ENCODE results near the gene ZDHHC11.

ZDHHC11 gene

DNA sequence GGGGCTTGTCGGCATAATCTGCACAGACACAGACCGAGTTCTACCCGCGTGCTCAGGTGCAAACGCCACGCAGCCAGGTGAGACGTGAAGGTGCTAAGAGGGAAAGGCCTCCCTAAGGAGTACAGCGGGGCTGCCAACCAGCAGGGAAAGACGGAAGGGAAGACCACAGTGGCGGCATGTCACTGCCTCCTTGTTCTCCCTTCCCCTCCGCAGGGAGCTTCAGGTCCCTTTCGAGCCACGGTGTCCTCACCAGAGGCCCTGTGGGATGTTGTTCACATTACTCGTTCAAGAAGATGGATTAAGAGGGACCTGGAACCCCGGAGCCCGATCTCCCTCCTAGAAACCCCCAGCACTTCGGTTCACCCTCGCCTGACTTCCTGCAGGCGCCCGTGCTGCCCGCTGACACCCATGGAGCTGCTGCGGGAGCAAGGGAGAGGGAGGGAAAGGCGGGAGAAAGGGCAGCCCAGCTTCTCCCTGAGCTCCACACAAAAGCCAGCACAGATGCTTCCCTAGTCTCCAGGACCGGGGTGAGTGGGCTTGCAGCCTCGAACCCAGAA, 41.1 kb upstream of the ZDHHC11 start:
- Histone ChIP-seq H3K27ac (ENCODE audit: low read length) (peak overlapping the region; percentile 48), H3K9ac (ENCODE audit: low read length) (peak overlapping the region; percentile 93), H3K27me3 (ENCODE audit: low read depth, low read length) (no peaks in the 10 kb centered on the region), H3K4me1 (ENCODE audit: low read length) (peaks cover 13% of the 10 kb centered on the region), H3K79me2 (ENCODE audit: low read length) (peaks cover 84% of the 10 kb centered on the region), H2AFZ (ENCODE audit: low read depth, low read length) (no peak overlapping the region; the same call in 1 of the 2 replicates), H3K4me2 (ENCODE audit: low read length) (peak overlapping the region; percentile 90), H3K4me3 (ENCODE audit: low read length) (peak overlapping the region; percentile 99), H3K9me3 (ENCODE audit: insufficient read depth, low read length) (no peaks in the 10 kb centered on the region), H3K36me3 (replicated peaks; ENCODE audit: low read depth, low read length) (peaks cover 50% of the 10 kb centered on the region), H4K20me1 (ENCODE audit: insufficient read depth, low read length) (no peaks in the 10 kb centered on the region)
- TF ChIP-seq EZH2phosphoT487 (IDR thresholded peaks at IDR 0.05; ENCODE audit: low read depth), result no peak
- TF ChIP-seq, protein P1, sequence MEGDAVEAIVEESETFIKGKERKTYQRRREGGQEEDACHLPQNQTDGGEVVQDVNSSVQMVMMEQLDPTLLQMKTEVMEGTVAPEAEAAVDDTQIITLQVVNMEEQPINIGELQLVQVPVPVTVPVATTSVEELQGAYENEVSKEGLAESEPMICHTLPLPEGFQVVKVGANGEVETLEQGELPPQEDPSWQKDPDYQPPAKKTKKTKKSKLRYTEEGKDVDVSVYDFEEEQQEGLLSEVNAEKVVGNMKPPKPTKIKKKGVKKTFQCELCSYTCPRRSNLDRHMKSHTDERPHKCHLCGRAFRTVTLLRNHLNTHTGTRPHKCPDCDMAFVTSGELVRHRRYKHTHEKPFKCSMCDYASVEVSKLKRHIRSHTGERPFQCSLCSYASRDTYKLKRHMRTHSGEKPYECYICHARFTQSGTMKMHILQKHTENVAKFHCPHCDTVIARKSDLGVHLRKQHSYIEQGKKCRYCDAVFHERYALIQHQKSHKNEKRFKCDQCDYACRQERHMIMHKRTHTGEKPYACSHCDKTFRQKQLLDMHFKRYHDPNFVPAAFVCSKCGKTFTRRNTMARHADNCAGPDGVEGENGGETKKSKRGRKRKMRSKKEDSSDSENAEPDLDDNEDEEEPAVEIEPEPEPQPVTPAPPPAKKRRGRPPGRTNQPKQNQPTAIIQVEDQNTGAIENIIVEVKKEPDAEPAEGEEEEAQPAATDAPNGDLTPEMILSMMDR (IDR thresholded peaks at IDR 0.05; ENCODE audit: low read depth, low read length), result no peak

DNA sequence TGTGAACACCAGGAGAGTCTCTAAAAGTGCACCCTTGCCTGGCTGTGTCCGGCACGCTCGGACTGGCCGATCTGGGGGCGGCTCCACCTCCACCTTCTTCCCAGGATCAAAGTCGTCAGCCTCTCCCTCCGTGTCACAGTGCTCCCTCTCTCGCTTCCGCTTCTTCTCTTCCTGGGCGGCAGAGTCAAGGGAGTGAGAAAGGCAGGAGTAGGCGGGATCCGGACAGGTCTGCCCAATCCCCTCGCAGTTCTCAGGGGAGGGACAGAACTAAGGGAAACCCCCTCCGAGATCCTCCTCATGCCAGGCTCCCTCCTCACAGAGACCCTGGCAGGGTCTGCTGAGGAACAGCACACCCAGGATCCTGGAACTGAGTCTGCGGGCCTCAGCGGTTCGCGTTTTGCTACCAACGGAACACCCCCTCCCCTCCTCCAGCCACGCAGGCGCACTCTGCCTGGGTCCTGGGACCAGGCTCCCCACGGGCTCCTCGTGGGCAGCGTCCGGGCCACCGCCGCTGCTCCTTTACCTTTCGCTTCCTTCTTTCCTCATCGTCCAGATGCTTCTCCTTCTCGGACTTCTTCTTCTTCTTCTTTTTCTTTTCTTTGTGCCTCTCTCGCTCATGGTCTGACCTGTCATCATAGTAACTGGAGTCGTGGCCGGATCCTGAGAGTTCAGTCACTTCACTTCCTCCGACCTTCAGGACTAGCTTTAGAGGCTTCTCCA, 40.5 kb upstream of the ZDHHC11 start:
- H4K20me1 ChIP-seq (ENCODE audit: insufficient read depth, low read length), result no peaks in the 10 kb centered on the region
- TF ChIP-seq EZH2phosphoT487 (IDR thresholded peaks at IDR 0.05; ENCODE audit: low read depth), result no peak
- TF ChIP-seq, protein P1 (IDR thresholded peaks at IDR 0.05; ENCODE audit: low read depth, low read length), result no peak
- H3K9ac ChIP-seq (ENCODE audit: low read length), result peak overlapping the region; percentile 93
- H3K36me3 ChIP-seq (replicated peaks; ENCODE audit: low read depth, low read length), result peaks cover 53% of the 10 kb centered on the region
- H3K79me2 ChIP-seq (ENCODE audit: low read length), result peaks cover 77% of the 10 kb centered on the region
- H3K9me3 ChIP-seq (ENCODE audit: insufficient read depth, low read length), result no peaks in the 10 kb centered on the region
- H3K4me1 ChIP-seq (ENCODE audit: low read length), result peaks cover 13% of the 10 kb centered on the region
- H3K4me3 ChIP-seq (ENCODE audit: low read length), result peak overlapping the region; percentile 99
- H3K27ac ChIP-seq (ENCODE audit: low read length), result peak overlapping the region; percentile 48; the same call in 1 of the 2 replicates
- H3K27me3 ChIP-seq (ENCODE audit: low read depth, low read length), result no peaks in the 10 kb centered on the region
- no peak overlapping the region for H2AFZ ChIP-seq (ENCODE audit: low read depth, low read length)
- peak overlapping the region; percentile 90 for H3K4me2 ChIP-seq (ENCODE audit: low read length)

DNA sequence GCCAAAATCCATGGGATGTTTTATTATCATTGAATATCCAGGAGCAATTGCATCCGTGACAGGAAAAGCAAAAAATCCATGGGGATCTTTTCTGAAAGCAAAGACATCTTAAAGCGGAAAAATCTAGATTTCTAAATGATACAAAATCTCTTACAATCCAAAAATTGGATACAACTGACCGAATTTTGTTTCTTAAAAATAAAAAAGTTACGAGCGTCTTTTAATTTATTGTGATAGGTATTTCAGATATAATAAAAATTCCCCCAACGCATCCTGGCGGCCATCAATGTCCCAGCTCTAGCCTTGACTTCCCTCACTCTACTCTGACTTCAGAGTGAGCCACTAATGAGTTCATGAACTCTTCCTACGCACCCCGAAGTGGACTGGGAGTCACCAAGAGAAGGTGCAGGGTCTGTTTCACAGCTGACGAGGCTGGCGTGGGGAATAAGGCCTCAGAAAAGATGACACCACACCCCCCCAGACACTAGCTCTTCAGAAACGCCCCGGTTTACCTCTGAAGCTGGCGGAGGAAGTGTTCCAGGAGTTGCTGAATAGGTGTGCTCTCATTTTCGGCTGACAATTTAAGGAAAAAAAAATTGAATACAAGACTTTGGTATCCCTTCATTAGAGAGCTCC, 38.4 kb upstream of the ZDHHC11 start:
- Histone ChIP-seq H4K20me1 (ENCODE audit: insufficient read depth, low read length) (no peaks in the 10 kb centered on the region), H3K9me3 (ENCODE audit: insufficient read depth, low read length) (no peaks in the 10 kb centered on the region), H2AFZ (ENCODE audit: low read depth, low read length) (no peak overlapping the region), H3K79me2 (ENCODE audit: low read length) (peaks cover 80% of the 10 kb centered on the region), H3K4me1 (ENCODE audit: low read length) (peaks cover 13% of the 10 kb centered on the region), H3K36me3 (replicated peaks; ENCODE audit: low read depth, low read length) (peaks cover 54% of the 10 kb centered on the region), H3K27ac (ENCODE audit: low read length) (no peak overlapping the region), H3K4me3 (ENCODE audit: low read length) (no peak overlapping the region), H3K9ac (ENCODE audit: low read length) (no peak overlapping the region), H3K4me2 (ENCODE audit: low read length) (no peak overlapping the region), H3K27me3 (ENCODE audit: low read depth, low read length) (no peaks in the 10 kb centered on the region)
- TF ChIP-seq EZH2phosphoT487 (IDR thresholded peaks at IDR 0.05; ENCODE audit: low read depth), result no peak
- TF ChIP-seq, protein P1 (IDR thresholded peaks at IDR 0.05; ENCODE audit: low read depth, low read length), result no peak

DNA sequence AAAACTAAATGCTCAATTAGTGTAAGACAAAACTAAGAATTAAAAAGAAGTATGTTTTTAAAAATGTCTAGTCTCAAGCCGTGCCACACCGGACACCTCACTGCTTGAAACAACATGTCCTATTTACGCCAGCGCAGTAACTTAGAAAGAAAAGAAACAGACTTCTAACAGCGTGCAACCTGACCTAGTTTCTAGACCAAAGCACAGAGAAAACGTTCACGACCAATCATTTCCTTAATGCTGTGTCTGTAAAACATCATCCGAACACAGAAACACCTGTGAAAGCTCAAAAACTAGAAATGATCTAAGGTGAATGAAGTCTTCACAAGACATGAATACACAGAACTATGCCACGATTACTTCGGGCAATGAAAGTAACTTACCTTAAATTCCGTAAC, 37.9 kb upstream of the ZDHHC11 start:
- H2AFZ ChIP-seq (ENCODE audit: low read depth, low read length), result no peak overlapping the region
- no peaks in the 10 kb centered on the region for H4K20me1 ChIP-seq (ENCODE audit: insufficient read depth, low read length)
- no peaks in the 10 kb centered on the region for H3K27me3 ChIP-seq (ENCODE audit: low read depth, low read length)
- H3K4me3 ChIP-seq (ENCODE audit: low read length), result no peak overlapping the region
- no peak overlapping the region for H3K9ac ChIP-seq (ENCODE audit: low read length)
- no peak overlapping the region for H3K27ac ChIP-seq (ENCODE audit: low read length)
- no peaks in the 10 kb centered on the region for H3K9me3 ChIP-seq (ENCODE audit: insufficient read depth, low read length)
- peaks cover 8% of the 10 kb centered on the region for H3K4me1 ChIP-seq (ENCODE audit: low read length)
- peaks cover 80% of the 10 kb centered on the region for H3K79me2 ChIP-seq (ENCODE audit: low read length)
- no peak overlapping the region for H3K4me2 ChIP-seq (ENCODE audit: low read length)
- TF ChIP-seq, protein P1 (IDR thresholded peaks at IDR 0.05; ENCODE audit: low read depth, low read length), result no peak
- no peak for TF ChIP-seq EZH2phosphoT487 (IDR thresholded peaks at IDR 0.05; ENCODE audit: low read depth)
- peaks cover 59% of the 10 kb centered on the region for H3K36me3 ChIP-seq (replicated peaks; ENCODE audit: low read depth, low read length)

Data from OCI-LY3 (cell line).